GM18867 (cell line): ENCODE results near the gene GFOD2.
"Not testable (repeated sequence)": the region's sequence is repeated elsewhere in the genome, so short reads cannot be mapped to it uniquely, and the experiment has no call there.

ENCODE experiments used
- ATAC-seq: cut with Tn5 transposase; IDR thresholded peaks from one replicate; pipeline ENCODE4 v1.9.1; 2021; ENCODE audit warnings: mild to moderate bottlenecking, moderate library complexity; ENCODE audit not compliant: unreplicated experiment

The GFOD2 gene, protein sequence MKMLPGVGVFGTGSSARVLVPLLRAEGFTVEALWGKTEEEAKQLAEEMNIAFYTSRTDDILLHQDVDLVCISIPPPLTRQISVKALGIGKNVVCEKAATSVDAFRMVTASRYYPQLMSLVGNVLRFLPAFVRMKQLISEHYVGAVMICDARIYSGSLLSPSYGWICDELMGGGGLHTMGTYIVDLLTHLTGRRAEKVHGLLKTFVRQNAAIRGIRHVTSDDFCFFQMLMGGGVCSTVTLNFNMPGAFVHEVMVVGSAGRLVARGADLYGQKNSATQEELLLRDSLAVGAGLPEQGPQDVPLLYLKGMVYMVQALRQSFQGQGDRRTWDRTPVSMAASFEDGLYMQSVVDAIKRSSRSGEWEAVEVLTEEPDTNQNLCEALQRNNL

DNA sequence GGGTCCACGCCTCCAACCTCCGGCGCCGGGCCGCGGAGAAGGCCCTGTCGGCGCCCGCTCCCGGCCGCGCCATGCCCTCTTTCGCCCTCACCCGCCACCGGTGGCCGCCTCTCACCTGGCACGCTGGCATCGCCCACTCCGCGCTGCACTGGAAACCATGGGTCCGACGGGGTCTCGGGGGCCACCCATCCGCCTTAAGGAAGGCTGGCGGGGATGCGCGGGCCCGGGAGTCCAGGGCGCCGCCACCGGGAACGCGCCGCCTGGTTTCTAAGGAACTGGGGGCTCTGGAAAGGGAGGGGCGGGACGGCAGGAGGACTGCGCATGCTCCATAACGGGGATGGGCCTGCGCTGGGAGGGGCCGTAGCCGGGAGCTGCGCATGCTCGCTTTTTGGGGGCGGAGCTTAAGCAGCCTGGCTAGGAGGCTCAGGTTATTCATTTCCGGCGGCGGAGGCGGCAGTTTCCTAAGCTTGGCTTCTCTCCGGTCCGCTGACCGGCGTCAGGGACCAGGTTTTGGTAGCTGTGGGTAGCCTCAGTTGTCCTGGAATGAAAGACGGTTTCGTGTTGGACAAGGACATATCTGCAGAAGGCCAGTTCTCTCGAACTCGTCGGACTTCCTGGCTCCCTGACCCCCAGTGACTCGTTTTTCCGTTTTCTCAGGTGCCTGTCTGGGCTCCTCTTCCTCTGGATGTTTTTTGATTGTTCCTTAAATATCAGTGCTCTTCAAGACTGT lies at the start of gene GFOD2:
Gene GFOD2, minus strand, starts transcription at position 269 of the 730 bp plus-strand sequence. CDS start 33,601 bp downstream, outside the sequence.
- peak; percentile 77 for ATAC-seq

DNA sequence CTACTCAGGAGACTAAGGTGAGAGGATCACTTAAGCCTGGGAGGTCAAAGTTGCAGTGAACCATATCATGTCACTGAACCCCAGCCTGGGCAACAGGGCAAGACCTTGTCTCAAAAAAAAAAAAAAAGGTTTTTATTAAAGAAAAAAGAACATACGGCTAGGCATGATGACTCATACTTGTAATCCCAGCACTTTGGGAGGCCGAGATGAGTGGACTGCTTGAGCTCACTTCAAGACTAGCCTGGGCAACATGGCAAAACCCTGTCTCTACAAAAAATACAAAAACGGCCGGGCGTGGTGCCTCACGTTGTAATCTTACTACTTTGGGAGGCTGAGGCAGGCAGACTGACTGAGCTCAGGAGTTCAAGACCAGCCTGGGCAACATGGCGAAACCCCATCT lies 48.8 kb upstream of the GFOD2 start:
- ATAC-seq = no peak

DNA sequence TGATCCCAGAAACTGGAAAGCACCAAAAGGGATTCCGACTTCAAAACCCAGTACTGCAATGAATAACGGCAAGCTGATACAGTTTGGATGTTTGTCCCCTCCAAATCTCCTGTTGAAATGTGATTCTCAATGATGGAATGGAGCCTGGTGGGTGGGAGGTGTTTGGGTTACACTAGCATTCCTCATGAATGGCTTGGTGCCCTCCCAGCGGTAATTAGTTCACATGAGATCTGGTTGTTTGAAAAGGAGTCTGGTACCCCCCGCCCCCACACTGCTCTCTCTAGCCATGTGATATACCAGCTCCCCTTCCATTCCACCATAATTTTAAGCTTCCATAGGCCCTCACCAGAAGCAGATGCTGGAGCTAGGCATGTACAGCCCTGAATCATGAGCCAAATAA lies 47.2 kb upstream of the GFOD2 start:
- ATAC-seq = no peak

DNA sequence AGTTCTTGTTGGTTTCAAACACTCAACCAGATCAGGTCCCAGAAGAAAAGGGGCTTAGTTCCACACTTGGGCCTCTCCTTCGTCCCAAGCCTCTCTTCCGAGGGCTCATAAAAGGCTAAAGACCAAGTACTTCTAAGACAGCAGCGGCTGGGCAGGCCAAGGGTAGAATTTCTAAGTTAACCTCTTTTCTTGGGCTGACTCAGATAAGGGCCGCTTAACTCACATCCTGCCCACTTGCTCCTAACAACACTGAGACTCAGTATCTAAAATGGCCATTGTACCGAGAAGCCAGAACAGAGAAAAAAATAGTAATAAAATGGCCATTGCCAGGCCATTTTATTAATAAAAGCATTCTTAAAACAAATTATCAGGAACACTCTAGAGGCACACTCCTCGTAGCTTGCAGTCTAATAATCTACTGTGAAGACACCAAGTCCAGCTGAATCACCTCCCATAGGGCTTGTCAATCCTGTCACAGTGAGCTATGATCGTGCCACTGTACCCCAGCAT lies 45.1 kb upstream of the GFOD2 start:
- no peak for ATAC-seq

DNA sequence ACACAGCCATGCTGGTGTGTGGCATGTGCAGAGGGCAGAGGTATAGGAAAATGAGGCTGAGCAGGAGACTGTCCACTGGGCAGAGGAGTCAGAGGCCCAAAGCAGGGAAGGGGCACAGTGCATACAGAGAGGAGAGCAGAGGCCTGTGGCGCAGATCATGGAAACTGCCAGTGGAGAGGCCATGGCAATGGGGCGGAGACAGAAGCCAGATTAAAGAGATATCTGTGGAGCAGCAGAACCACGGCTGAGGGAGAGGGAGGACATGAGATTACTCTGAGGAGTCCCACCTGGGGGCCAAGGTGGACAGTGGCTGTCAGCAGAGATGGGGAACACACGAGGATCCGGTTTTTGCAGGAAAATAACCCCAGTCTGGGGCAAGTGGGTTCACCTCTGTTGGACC lies 44.0 kb upstream of the GFOD2 start:
- ATAC-seq = no peak

DNA sequence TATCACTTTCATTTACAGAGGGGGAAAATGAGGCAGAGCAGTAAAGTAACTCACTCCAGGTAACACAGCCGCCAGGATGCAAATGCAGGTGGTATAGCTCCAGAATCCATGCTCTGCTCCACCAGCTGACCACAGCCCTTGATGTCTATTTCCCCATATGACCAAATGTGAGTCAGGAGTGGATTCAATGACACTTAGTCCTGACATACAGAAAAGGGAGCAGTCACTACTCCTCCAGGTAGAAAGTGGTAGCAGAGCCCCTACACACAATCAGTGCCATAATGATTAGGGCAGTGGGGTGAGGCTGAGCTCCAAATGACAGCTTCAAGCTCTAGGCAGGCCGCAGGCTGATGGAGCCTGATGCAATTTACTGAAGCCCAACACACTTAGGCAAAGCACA lies 43.3 kb upstream of the GFOD2 start:
- ATAC-seq = no peak

DNA sequence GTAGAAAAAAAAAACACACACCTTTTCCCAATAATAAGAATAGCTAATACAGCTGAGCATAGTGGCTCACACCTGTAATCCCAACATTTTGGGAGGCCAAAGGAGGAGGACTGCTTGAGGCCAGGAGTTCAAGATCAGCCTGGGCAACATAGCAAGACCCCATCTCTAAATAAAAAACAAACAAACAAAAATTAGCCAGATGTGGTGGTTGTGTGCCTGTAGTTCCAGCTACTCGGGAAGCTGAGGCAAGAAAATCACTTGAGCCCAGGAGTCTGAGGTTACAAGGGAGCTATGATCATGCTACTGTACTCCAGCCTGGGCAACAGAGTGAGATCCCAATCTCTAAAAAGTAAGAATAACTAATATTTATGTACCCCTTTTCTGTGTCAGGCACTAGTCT lies 42.8 kb upstream of the GFOD2 start:
- ATAC-seq = no peak

DNA sequence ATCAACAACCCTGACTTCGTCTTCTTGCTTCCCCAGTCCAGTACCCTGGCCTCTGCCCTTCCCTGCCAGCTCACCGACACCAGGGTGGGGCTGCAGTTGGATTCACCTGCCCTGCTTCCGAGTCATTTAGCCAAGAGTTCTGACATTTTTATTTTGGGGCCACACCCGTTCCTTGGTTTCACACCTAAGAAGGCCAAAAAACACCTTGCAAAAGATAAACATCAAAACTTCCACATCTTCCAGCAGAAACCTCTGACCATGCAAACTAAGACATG lies 41.8 kb upstream of the GFOD2 start:
- no peak for ATAC-seq

DNA sequence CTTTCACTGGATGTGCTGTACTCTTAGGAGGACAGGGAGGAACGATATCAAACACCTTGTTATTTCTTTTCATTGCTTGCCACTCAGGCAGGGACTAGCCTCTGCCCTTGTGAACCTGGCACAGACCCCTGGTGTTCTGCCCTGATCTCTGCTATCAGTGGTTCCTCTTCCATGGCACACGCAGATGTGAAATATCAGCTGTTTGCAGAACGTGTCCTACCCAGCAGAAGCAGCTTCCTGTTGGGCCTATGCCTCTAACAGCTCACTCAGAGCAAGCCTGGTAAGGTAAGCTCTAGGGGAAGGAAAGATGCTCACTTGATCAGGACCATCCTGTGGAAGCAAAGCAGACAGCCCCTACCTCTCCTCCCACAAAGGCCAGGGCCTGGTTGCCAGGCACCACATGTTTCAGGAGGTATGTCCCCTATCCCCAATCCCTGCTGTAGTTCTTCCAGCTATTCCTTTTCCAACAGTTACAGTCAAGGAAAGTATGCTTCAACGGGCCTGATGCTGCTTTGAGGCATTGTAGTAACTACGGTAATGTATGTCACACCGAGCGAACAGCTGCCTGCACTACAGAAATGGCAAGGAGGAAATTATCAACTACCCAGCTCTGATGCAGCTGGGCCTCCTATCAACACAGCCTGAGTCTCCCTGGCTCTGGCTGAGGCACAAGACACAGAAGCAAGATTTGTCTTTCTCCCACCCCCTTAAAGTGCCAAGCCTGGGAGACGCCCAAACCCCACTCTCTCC lies 41.3 kb upstream of the GFOD2 start:
- no peak for ATAC-seq

DNA sequence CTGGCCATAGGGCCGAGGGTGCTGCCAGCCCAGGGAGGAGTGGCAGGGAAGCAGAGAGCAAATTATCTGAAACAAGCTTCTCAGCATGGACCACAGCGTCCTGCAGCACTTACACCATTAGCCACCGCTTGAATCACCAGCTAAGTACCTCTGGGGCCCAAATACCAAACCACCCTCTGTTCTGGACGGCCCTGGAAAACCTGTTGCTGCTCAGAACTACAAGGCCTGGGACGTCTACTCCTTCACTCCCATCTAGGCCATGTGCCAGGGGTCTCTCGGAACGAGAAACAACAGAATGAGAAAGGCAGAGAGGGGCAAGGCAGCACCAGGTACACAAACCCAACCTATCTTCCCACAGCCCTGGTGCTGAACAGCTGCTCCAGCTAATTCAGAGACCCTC lies 39.9 kb upstream of the GFOD2 start:
- ATAC-seq = no peak

DNA sequence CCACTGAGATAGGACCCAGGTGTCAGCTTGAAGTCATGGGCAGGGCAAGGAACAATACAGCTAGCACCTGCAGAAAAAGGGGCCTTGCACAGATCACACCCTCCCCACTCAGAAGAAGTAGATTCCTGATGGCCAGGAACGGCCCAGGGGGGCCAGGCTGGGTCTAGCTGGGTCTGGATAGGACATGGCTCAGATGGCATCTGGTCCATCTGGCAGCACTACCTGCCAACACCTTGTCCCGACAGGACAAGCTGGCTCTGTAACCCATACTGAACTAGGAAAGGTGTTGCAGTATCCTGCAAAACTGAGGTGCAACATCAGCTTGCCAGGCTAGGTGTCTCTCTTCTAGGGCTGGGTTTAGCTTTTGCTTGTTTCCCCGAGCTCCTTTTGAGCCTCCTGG lies 38.9 kb upstream of the GFOD2 start:
- ATAC-seq = no peak

DNA sequence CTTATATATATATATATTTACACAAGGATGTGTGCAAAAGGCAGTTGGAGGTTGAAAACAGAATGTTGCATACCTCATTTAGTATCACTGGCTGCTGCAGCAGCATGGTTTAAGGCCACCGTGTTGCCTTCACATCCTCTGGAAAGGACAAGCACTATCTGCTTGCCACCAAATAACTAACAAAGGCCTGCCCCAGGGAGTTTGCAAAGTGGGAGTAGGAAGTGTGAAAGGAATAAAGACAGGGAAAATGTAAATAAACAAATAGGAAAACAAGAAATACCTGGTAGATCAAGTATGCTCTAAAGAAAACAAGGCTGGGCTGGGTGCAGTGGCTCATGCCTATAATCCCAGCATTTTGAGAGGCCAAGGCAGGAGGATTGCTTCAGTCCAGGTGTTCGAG lies 33.5 kb upstream of the GFOD2 start:
- no peak for ATAC-seq

DNA sequence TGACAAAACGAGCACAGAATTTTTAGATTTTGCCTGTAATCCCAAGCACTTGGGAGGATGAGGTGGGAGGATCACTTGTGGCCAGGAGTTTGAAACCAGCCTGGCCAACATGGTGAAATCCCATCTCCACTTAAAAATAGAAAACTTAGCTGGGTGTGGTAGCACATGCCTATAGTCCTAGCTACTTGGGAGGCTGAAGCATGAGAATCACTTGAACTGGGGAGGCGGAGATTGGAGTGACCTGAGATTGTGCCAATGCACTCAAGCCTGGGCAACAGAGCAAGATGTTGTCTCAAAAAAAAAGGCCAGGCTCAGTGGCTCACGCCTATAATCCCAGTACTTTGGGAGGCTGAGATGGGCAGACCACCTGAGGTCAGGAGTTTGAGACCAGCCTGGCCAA lies 32.2 kb upstream of the GFOD2 start:
- ATAC-seq = not testable (repeated sequence)

DNA sequence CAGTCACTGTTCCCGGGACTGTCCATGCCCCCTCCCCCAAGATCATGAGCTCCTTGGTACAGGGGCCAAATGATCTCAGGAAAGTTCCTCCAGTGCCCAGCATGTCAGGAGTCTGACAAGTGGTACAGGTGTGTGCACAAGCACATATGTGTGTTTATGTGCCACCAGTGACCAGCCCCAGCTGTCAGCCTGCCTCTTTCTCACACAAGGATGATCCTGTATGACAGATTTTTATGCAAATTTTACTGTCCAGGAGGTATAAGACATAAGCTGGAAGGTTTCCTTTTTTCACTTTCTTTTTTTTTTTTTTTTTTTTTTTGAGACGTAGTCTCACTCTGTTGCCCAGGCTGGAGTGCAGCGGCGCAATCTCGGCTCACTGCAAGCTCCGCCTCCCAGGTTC lies 31.4 kb upstream of the GFOD2 start:
- ATAC-seq = peak; percentile 58

DNA sequence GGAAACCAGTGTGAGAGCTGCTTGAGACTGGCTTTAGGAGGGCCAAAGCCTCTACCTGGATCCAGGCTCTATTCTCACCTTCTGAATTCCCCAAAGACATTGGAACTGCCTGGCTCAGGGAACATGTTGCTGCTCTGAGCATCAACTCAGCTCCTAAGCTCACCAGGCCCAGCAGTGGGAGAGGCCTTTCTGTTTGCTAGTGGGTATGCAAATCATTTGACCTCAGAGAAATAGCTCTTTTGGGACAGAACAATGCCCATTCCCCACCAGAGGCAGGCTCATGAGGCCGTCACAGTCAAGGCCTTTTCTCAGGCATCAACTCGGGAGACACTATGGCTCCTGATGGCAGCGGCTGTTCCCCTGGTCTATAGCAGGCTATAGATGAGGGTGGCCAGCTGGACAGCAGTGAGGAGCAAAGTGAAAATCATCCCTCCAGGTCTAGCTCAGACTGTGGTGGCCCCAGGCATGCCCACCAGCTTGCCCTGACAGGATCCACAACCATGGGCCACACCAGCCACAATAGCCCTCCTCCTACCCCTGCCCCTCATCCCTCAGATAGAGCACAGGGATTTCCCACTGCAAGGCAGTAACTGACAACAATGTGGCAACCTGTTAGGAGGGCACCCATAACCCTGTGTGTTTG lies 30.4 kb upstream of the GFOD2 start:
- no peak for ATAC-seq

DNA sequence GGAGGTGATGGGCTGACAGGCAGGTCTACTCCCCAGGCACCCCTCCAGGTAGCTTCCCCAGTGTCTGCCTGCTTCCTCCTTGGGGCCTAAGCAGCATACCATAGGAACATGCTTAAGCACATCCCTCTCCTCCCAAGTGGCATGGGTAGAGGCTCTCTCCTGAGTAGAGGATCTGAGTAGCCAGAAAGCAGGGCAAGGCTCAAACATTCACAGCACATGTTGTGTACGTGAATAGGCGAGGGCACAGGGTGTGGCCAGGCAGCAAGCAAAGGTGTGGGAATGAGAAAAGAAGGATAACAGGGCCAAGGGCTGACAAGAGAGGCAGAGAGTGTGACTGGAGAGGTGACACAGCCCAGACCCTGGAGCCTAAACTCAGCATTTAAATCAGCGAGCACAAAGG lies 29.7 kb upstream of the GFOD2 start:
- ATAC-seq = no peak

DNA sequence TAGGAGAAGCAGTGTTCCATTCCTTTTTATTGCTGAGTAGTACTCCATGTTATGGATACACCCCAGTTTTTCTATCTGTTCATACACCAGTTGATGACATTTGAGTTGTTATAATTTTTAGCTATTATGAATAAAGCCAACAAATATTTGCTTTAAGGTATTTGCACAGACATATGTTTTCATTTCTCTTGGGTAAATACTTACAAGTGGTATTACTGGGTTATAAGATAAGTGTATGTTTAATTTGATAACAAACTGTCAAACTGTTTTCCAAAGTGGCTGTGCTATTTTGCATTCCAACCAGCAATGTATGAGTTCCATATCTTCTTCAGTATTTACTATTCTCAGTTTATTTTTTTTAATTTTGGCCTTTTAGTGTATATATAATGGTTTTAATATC lies 27.7 kb upstream of the GFOD2 start:
- no peak for ATAC-seq

DNA sequence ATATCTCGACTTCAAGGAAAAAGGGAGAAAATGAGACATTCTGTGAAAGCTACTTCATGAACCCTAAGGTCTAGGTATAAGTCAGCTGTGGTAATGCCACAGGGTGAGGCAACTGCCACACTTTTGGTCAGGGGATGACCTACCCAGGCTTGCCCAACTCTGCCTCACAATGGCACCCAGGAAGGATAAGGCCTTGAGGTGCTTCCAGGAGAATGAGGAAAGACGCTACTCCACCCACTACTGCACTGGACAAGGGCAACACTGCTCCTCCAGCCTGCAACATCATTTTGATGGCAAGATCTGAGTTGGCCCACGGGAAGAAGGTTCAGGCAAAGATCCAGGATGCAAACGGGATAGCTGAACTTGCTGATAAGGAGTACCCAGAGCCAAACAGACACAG lies 22.0 kb upstream of the GFOD2 start:
- no peak for ATAC-seq

DNA sequence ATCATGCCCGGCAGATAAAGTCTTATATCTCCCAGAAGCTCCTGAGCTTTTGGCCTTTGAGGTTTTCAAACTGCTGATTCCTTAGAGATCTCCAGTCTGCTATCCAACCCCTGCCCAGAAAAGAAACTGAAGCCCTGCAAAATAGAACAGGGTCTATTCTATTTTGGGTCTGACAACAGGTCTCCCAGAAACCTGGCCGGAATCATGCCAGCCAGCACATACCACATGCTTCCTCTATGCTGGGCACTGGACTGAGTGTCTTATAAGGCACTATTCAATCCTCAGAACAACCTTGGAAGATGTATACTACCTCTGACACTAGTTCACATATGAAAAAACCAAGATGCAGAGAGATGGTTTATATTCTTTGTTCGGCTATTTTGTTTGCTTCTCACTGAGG lies 21.3 kb upstream of the GFOD2 start:
- no peak for ATAC-seq

DNA sequence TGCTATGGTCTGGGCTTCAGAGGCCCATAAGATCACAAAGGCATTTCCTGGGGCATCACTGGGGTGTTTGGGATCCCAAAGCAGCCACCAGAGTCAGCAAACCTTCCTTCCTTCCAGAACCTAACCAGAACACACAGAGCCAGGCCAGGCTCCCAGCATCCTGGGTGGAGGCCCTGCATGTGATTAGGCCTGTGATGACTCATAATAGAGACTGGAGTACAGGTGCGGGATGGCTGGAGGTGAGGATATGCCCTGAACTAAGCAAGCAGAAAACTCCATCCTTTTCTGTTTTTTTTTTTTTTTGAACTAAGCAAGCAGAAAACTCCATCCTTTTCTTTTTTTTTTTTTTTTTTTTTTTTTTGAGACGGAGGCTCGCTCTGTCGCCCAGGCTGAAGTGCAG lies 17.7 kb upstream of the GFOD2 start:
- ATAC-seq = no peak

DNA sequence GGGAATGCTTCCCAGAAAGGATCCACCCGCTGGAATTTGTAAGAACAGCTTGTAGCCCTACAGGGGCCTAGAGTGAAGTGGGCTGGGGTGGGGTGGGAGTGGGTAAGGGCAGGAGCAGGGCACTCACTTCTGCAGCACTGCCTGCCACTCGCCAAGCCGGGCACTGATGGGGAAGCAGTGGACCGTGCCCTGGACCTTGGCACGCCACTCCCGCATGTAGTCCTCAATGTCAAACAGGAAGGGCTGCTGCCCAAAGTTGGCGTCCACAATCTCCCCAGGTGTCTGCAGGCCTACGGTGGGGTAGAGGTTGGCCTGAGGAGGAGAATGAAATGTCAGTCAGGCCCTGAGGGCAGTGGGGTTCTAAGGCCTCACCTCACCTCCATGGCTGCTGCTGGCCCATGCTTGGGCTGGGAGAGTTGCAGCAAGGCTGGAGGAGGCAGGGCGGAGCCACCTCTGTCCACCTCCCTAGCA lies 15.7 kb upstream of the GFOD2 start:
- ATAC-seq = no peak
